ENCODE measurements around the gene CD33. TPM values are rescaled to one million over a fixed set of nuclear protein-coding genes. Genes with fewer than 3 reads are reported as not detected.

CD33 gene
- total RNA-seq, 3 donors from 2014 or later (not counting 1 experiment from before 2014, with no cell fraction given): 2.3 to 6.5 (median 6.0) TPM

- TF ChIP-seq, protein P1, sequence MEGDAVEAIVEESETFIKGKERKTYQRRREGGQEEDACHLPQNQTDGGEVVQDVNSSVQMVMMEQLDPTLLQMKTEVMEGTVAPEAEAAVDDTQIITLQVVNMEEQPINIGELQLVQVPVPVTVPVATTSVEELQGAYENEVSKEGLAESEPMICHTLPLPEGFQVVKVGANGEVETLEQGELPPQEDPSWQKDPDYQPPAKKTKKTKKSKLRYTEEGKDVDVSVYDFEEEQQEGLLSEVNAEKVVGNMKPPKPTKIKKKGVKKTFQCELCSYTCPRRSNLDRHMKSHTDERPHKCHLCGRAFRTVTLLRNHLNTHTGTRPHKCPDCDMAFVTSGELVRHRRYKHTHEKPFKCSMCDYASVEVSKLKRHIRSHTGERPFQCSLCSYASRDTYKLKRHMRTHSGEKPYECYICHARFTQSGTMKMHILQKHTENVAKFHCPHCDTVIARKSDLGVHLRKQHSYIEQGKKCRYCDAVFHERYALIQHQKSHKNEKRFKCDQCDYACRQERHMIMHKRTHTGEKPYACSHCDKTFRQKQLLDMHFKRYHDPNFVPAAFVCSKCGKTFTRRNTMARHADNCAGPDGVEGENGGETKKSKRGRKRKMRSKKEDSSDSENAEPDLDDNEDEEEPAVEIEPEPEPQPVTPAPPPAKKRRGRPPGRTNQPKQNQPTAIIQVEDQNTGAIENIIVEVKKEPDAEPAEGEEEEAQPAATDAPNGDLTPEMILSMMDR (IDR thresholded peaks at IDR 0.05): no peak
- no peaks in the 10 kb centered on the region for H3K9me3 Mint-ChIP-seq
- H3K27ac ChIP-seq (ENCODE audit: low read length): no peak overlapping the region
- no peak for DNase-seq
- intact Hi-C loops (cut with micrococcal nuclease): no loop called here
- H3K27me3 Mint-ChIP-seq (ENCODE audit: low read depth in 2 of 2): peaks cover 12 to 48% of the 10 kb centered on the region in 2 donors
- H3K27me3 ChIP-seq (ENCODE audit: control insufficient read depth, insufficient read depth, low read length): no peaks in the 10 kb centered on the region
- H3K36me3 ChIP-seq (ENCODE audit: control insufficient read depth, insufficient read depth, low read length): no peaks in the 10 kb centered on the region
- H3K9me3 ChIP-seq (ENCODE audit: control insufficient read depth, insufficient read depth, low read length): no peaks in the 10 kb centered on the region
- no peak for ATAC-seq
- no peak overlapping the region for H3K27ac Mint-ChIP-seq
- H3K4me3 ChIP-seq (ENCODE audit: low read length): no peak overlapping the region
- H3K36me3 Mint-ChIP-seq: no peaks in the 10 kb centered on the region
- no peaks in the 10 kb centered on the region for H3K4me1 Mint-ChIP-seq
- no peak overlapping the region for H3K4me3 Mint-ChIP-seq
- H3K4me1 ChIP-seq (ENCODE audit: control insufficient read depth, insufficient read depth, low read length): peaks cover 8% of the 10 kb centered on the region
- 58% methylated on average over 2 of the region's 3 CpGs for WGBS (ENCODE audit: insufficient coverage)
Observed at GRCh38 chr19:51224163-51224641, 678 bp upstream of the CD33 start.

DNA sequence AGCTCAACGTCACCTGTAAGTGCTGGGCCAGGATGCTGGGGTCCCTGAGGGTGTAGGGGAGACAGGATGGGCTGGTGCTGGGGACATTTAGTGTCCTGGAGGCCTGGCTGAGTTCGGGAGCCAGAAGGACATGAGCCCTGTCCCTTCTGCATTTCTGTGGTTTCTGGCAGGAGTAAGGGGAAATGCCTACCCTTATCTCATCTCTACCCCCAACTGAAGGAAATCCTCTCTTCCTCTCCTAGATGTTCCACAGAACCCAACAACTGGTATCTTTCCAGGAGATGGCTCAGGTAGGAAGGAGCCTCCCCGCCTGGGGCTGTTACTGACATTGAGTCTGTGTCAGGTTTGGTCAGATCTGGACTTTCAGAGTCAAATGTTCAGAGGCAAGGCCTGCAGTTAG lies 1.2 kb downstream of the CD33 start:
- no peak overlapping the region for H3K4me3 Mint-ChIP-seq
- Histone ChIP-seq H3K9me3 (ENCODE audit: control insufficient read depth, insufficient read depth, low read length) (no peaks in the 10 kb centered on the region), H3K27me3 (ENCODE audit: control insufficient read depth, insufficient read depth, low read length) (no peaks in the 10 kb centered on the region), H3K27ac (ENCODE audit: low read length) (no peak overlapping the region), H3K4me1 (ENCODE audit: control insufficient read depth, insufficient read depth, low read length) (peaks cover 8% of the 10 kb centered on the region), H3K4me3 (ENCODE audit: low read length) (no peak overlapping the region), H3K36me3 (ENCODE audit: control insufficient read depth, insufficient read depth, low read length) (no peaks in the 10 kb centered on the region)
- H3K9me3 Mint-ChIP-seq: no peaks in the 10 kb centered on the region
- H3K36me3 Mint-ChIP-seq: no peaks in the 10 kb centered on the region
- intact Hi-C loops (cut with micrococcal nuclease): no loop called here
- ATAC-seq (no peak), DNase-seq (no peak)
- WGBS (ENCODE audit: insufficient coverage): 62% methylated on average over 3 of the region's 3 CpGs
- H3K27me3 Mint-ChIP-seq (ENCODE audit: low read depth in 2 of 2): peaks cover 16 to 42% of the 10 kb centered on the region in 2 donors
- no peak overlapping the region for H3K27ac Mint-ChIP-seq
- TF ChIP-seq, protein P1 (IDR thresholded peaks at IDR 0.05): no peak
- H3K4me1 Mint-ChIP-seq: no peaks in the 10 kb centered on the region

DNA sequence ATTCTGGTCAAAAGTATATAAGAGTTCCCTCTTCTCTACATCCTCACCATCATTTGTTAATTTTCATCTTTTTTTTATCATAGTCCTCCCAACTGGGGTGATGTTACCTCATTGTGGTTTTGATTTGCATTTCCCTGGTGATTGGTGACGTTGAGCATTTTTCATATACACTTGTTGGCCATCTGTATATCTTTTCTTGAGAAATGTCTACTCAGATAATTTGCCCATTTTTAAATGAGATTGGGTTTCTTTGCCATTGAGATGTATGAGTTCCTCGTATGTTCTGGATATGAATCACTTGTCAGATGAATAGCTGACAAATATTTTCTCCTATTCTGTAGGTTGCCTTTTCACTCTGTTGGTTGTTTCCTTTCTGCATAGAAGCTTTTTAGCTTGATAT lies 2.4 kb downstream of the CD33 start:
- no peaks in the 10 kb centered on the region for H3K36me3 Mint-ChIP-seq
- no peaks in the 10 kb centered on the region for H3K27me3 ChIP-seq (ENCODE audit: control insufficient read depth, insufficient read depth, low read length)
- peaks cover 8% of the 10 kb centered on the region for H3K4me1 ChIP-seq (ENCODE audit: control insufficient read depth, insufficient read depth, low read length)
- H3K4me3 Mint-ChIP-seq: no peak overlapping the region
- peaks cover 21 to 43% of the 10 kb centered on the region in 2 donors for H3K27me3 Mint-ChIP-seq (ENCODE audit: low read depth in 2 of 2)
- ATAC-seq (no peak), DNase-seq (no peak)
- no peaks in the 10 kb centered on the region for H3K9me3 ChIP-seq (ENCODE audit: control insufficient read depth, insufficient read depth, low read length)
- H3K27ac Mint-ChIP-seq: no peak overlapping the region
- H3K4me3 ChIP-seq (ENCODE audit: low read length): no peak overlapping the region
- intact Hi-C loops (cut with micrococcal nuclease): no loop called here
- TF ChIP-seq, protein P1 (IDR thresholded peaks at IDR 0.05): no peak
- H3K4me1 Mint-ChIP-seq: no peaks in the 10 kb centered on the region
- H3K36me3 ChIP-seq (ENCODE audit: control insufficient read depth, insufficient read depth, low read length): no peaks in the 10 kb centered on the region
- H3K27ac ChIP-seq (ENCODE audit: low read length): no peak overlapping the region
- WGBS (ENCODE audit: insufficient coverage): 51% methylated on average over 2 of the region's 2 CpGs
- no peaks in the 10 kb centered on the region for H3K9me3 Mint-ChIP-seq

- no peak overlapping the region for H3K27ac Mint-ChIP-seq
- H3K4me1 Mint-ChIP-seq: no peaks in the 10 kb centered on the region
- H3K4me3 Mint-ChIP-seq: no peak overlapping the region
- WGBS (ENCODE audit: insufficient coverage): 100% methylated on average over 2 of the region's 2 CpGs
- DNase-seq: no peak
- TF ChIP-seq, protein P1 (IDR thresholded peaks at IDR 0.05): no peak
- Histone ChIP-seq H3K27me3 (ENCODE audit: control insufficient read depth, insufficient read depth, low read length) (no peaks in the 10 kb centered on the region), H3K27ac (ENCODE audit: low read length) (no peak overlapping the region), H3K4me1 (ENCODE audit: control insufficient read depth, insufficient read depth, low read length) (peaks cover 8% of the 10 kb centered on the region), H3K9me3 (ENCODE audit: control insufficient read depth, insufficient read depth, low read length) (no peaks in the 10 kb centered on the region), H3K4me3 (ENCODE audit: low read length) (no peak overlapping the region), H3K36me3 (ENCODE audit: control insufficient read depth, insufficient read depth, low read length) (no peaks in the 10 kb centered on the region)
- no peak for ATAC-seq
- H3K9me3 Mint-ChIP-seq: no peaks in the 10 kb centered on the region
- H3K36me3 Mint-ChIP-seq: no peaks in the 10 kb centered on the region
- intact Hi-C loops (cut with micrococcal nuclease): no loop called here
- peaks cover 21 to 43% of the 10 kb centered on the region in 2 donors for H3K27me3 Mint-ChIP-seq (ENCODE audit: low read depth in 2 of 2)
Observed at GRCh38 chr19:51227966-51228365, 3.1 kb downstream of the CD33 start.
